Measurements from ENCODE around the gene RTF1.

RTF1 gene

GRCh38 chr15:41482110-41482877, 65.4 kb downstream of the RTF1 start:
- TF ChIP-seq CTCF (IDR thresholded peaks at IDR 0.05; ENCODE audit: borderline replicate concordance, insufficient read depth, low read depth, low read length), result no peak
- H3K4me3 ChIP-seq (ENCODE audit: low read depth, low read length), result no peak overlapping the region

- H3K4me3 ChIP-seq (ENCODE audit: low read depth, low read length), result no peak overlapping the region
- no peak for TF ChIP-seq CTCF (IDR thresholded peaks at IDR 0.05; ENCODE audit: borderline replicate concordance, insufficient read depth, low read depth, low read length)
Observed at GRCh38 chr15:41483115-41483514, 66.2 kb downstream of the RTF1 start.

GRCh38 chr15:41483519-41483918, 66.6 kb downstream of the RTF1 start:
- no peak overlapping the region for H3K4me3 ChIP-seq (ENCODE audit: low read depth, low read length)
- TF ChIP-seq CTCF (IDR thresholded peaks at IDR 0.05; ENCODE audit: borderline replicate concordance, insufficient read depth, low read depth, low read length), result no peak

- H3K4me3 ChIP-seq (ENCODE audit: low read depth, low read length), result no peak overlapping the region
- TF ChIP-seq CTCF (IDR thresholded peaks at IDR 0.05; ENCODE audit: borderline replicate concordance, insufficient read depth, low read depth, low read length), result no peak
Observed at GRCh38 chr15:41484937-41485625, 68.2 kb downstream of the RTF1 start.

- TF ChIP-seq CTCF (IDR thresholded peaks at IDR 0.05; ENCODE audit: borderline replicate concordance, insufficient read depth, low read depth, low read length), result no peak
- no peak overlapping the region for H3K4me3 ChIP-seq (ENCODE audit: low read depth, low read length)
Observed at GRCh38 chr15:41486286-41486685, 69.4 kb downstream of the RTF1 start.

- H3K4me3 ChIP-seq (ENCODE audit: low read depth, low read length), result no peak overlapping the region
- TF ChIP-seq CTCF (IDR thresholded peaks at IDR 0.05; ENCODE audit: borderline replicate concordance, insufficient read depth, low read depth, low read length), result no peak
Observed at GRCh38 chr15:41487381-41487780, 70.5 kb downstream of the RTF1 start.

- no peak overlapping the region for H3K4me3 ChIP-seq (ENCODE audit: low read depth, low read length)
- no peak for TF ChIP-seq CTCF (IDR thresholded peaks at IDR 0.05; ENCODE audit: borderline replicate concordance, insufficient read depth, low read depth, low read length)
Observed at GRCh38 chr15:41487802-41488201, 70.9 kb downstream of the RTF1 start.

Data from GM12875 (cell line).